ENCODE measurements around the gene IMMT. TPM values are rescaled to one million over a fixed set of nuclear protein-coding genes. Genes with fewer than 3 reads are reported as not detected.

IMMT gene
- total RNA-seq, 2 experiments from 2014 or later = 144 to 147 TPM

GRCh38 chr2:86107031-86107430, 88.2 kb downstream of the IMMT start:
- peak overlapping the region; percentile 80 for H3K4me3 Mint-ChIP-seq
- H3K9me3 Mint-ChIP-seq = peaks cover 3% of the 10 kb centered on the region
- ChIA-PET POLR2A (interaction anchor here (1.0 to 2.1 kb wide), 22 partner anchors 9 to 568 kb away, joined by 3 to 21 read pairs (median 8); partner anchors contain the start of genes IMMT, KDM3A, MAT2A and ST3GAL5), CTCF (interaction anchor here (1.5 to 2.9 kb wide), 5 partner anchors 27 to 279 kb away, joined by 5 to 17 read pairs (median 8); no protein-coding TSS in a partner anchor)
- peak overlapping the region; percentile 92 for H3K27ac Mint-ChIP-seq
- no peaks in the 10 kb centered on the region for H3K27me3 Mint-ChIP-seq
- no peak for DNase-seq
- H3K4me1 Mint-ChIP-seq = peaks cover 49% of the 10 kb centered on the region
- H3K36me3 Mint-ChIP-seq (ENCODE audit: low read depth) = peaks cover 57% of the 10 kb centered on the region

- Mint-ChIP-seq H3K36me3 (ENCODE audit: low read depth) (peaks cover 59% of the 10 kb centered on the region), H3K4me1 (peaks cover 55% of the 10 kb centered on the region)
Observed at GRCh38 chr2:86105969-86106945, 89.0 kb downstream of the IMMT start, which contains the start of gene PTCD3. Gene PTCD3 (plus strand): TSS chr2:86106235. CDS start chr2:86106248, 13 bp downstream.

GRCh38 chr2:86105252-86105968, 89.9 kb downstream of the IMMT start, which contains the start of gene POLR1A:
Gene POLR1A (minus strand): TSS chr2:86105886. CDS start chr2:86105776, 110 bp downstream.
- H3K9me3 Mint-ChIP-seq = peaks cover 3% of the 10 kb centered on the region
- peak; percentile 89 for DNase-seq
- H3K36me3 Mint-ChIP-seq (ENCODE audit: low read depth) = peaks cover 51% of the 10 kb centered on the region
- H3K27me3 Mint-ChIP-seq = no peaks in the 10 kb centered on the region
- H3K27ac Mint-ChIP-seq = peak within 1 kb of the TSS; percentile 92
- ChIA-PET CTCF (interaction anchor here (0.9 to 2.9 kb wide), 9 partner anchors 11 to 278 kb away, joined by 3 to 17 read pairs (median 6); no protein-coding TSS in a partner anchor), POLR2A (interaction anchor here (0.6 to 2.5 kb wide), 42 partner anchors 10 to 566 kb away, joined by 3 to 21 read pairs (median 4); partner anchors contain the start of genes IMMT, KDM3A, MAT2A and MRPL35)
- peaks cover 58% of the 10 kb centered on the region for H3K4me1 Mint-ChIP-seq
- peak within 1 kb of the TSS; percentile 80 for H3K4me3 Mint-ChIP-seq

More at GRCh38 chr2:86105969-86106945, 89.0 kb downstream of the IMMT start, which contains the start of gene PTCD3:
- H3K9me3 Mint-ChIP-seq = peaks cover 3% of the 10 kb centered on the region
- peak within 1 kb of the TSS; percentile 92 for H3K27ac Mint-ChIP-seq
- POLR2A ChIA-PET = interaction anchor here (0.6 to 2.1 kb wide), 46 partner anchors 9 to 567 kb away, joined by 3 to 21 read pairs (median 4); partner anchors contain the start of genes IMMT, KDM3A, MAT2A and MRPL35
- DNase-seq = peak; percentile 96
- H3K27me3 Mint-ChIP-seq = no peaks in the 10 kb centered on the region
- peak within 1 kb of the TSS; percentile 80 for H3K4me3 Mint-ChIP-seq
- CTCF ChIA-PET = interaction anchor here (0.9 to 2.9 kb wide), 9 partner anchors 10 to 279 kb away, joined by 3 to 17 read pairs (median 6); no protein-coding TSS in a partner anchor

- Mint-ChIP-seq H3K36me3 (ENCODE audit: low read depth) (peaks cover 50% of the 10 kb centered on the region), H3K4me3 (no peak overlapping the region), H3K9me3 (peaks cover 3% of the 10 kb centered on the region), H3K27ac (no peak overlapping the region), H3K4me1 (peaks cover 52% of the 10 kb centered on the region), H3K27me3 (no peaks in the 10 kb centered on the region)
- no peak for DNase-seq
- CTCF ChIA-PET = interaction anchor here (1.3 to 1.8 kb wide), 2 partner anchors 14 to 275 kb away, joined by 3 to 5 read pairs; no protein-coding TSS in a partner anchor
- POLR2A ChIA-PET = interaction anchor here (1.1 kb wide), 1 partner anchor 13 kb away, joined by 3 read pairs; no protein-coding TSS in a partner anchor
Observed at GRCh38 chr2:86102157-86102556, 93.1 kb downstream of the IMMT start.

GRCh38 chr2:86097913-86098312, 97.3 kb downstream of the IMMT start:
- Mint-ChIP-seq H3K9me3 (peaks cover 3% of the 10 kb centered on the region), H3K27me3 (no peaks in the 10 kb centered on the region), H3K4me1 (peaks cover 38% of the 10 kb centered on the region), H3K27ac (no peak overlapping the region), H3K4me3 (no peak overlapping the region), H3K36me3 (ENCODE audit: low read depth) (peaks cover 62% of the 10 kb centered on the region)
- DNase-seq = no peak
- POLR2A ChIA-PET = no interaction called here
- CTCF ChIA-PET = interaction anchor here (0.8 to 1.5 kb wide), 3 partner anchors 10 to 270 kb away, joined by 4 read pairs; no protein-coding TSS in a partner anchor

GRCh38 chr2:86097114-86097896, 98.0 kb downstream of the IMMT start:
- Mint-ChIP-seq H3K27me3 (no peaks in the 10 kb centered on the region), H3K4me3 (no peak overlapping the region), H3K4me1 (peaks cover 32% of the 10 kb centered on the region), H3K36me3 (ENCODE audit: low read depth) (peaks cover 56% of the 10 kb centered on the region), H3K9me3 (peaks cover 1% of the 10 kb centered on the region), H3K27ac (no peak overlapping the region)
- no peak for DNase-seq
- POLR2A ChIA-PET = interaction anchor here (2.8 kb wide), 1 partner anchor 9 kb away, joined by 12 read pairs; the partner anchor contains the start of genes POLR1A and PTCD3
- CTCF ChIA-PET = interaction anchor here (1.4 to 1.5 kb wide), 2 partner anchors 9 to 270 kb away, joined by 4 to 9 read pairs; no protein-coding TSS in a partner anchor

- no peak overlapping the region for H3K27ac Mint-ChIP-seq
- H3K9me3 Mint-ChIP-seq = no peaks in the 10 kb centered on the region
- no peaks in the 10 kb centered on the region for H3K27me3 Mint-ChIP-seq
- no peak overlapping the region for H3K4me3 Mint-ChIP-seq
- H3K36me3 Mint-ChIP-seq (ENCODE audit: low read depth) = peaks cover 52% of the 10 kb centered on the region
- DNase-seq = no peak
- POLR2A ChIA-PET = interaction anchor here (2.8 kb wide), 1 partner anchor 12 kb away, joined by 12 read pairs; the partner anchor contains the start of genes POLR1A and PTCD3
- CTCF ChIA-PET = interaction anchor here (0.6 kb wide), 1 partner anchor 289 kb away, joined by 3 read pairs; no protein-coding TSS in a partner anchor
- peaks cover 19% of the 10 kb centered on the region for H3K4me1 Mint-ChIP-seq
Observed at GRCh38 chr2:86094229-86094628, 101.0 kb downstream of the IMMT start.

Other genes starting within 250 kb of the IMMT start
- gene POLR1A, start 89.6 kb downstream of the IMMT start, total RNA-seq = 10 to 100 TPM; 25.2 to 29.7 TPM
- gene PTCD3, start 89.2 kb downstream of the IMMT start, total RNA-seq = 100 to 1,000 TPM; 144 to 149 TPM
- gene MRPL35, start 4.0 kb upstream of the IMMT start, total RNA-seq = 10 to 100 TPM; 46.0 to 47.6 TPM
- gene REEP1, start 142.2 kb upstream of the IMMT start, total RNA-seq = not detected
- gene KDM3A, start 245.9 kb upstream of the IMMT start, total RNA-seq = 10 to 100 TPM; 81.9 to 91.8 TPM

Data from activated CD4-positive, alpha-beta memory T cell treated with anti-CD3 and anti-CD28 coated beads, Interleukin-2, amount 10 ng/mL, durations not matched to agents 7 days and 5 days (primary cell).